ENCODE measurements around the gene PTF1A. TPM values are rescaled to one million over a fixed set of nuclear protein-coding genes. Genes with fewer than 3 reads are reported as not detected.

PTF1A gene
- total RNA-seq, 1 experiment from 2014 or later: not detected

DNA sequence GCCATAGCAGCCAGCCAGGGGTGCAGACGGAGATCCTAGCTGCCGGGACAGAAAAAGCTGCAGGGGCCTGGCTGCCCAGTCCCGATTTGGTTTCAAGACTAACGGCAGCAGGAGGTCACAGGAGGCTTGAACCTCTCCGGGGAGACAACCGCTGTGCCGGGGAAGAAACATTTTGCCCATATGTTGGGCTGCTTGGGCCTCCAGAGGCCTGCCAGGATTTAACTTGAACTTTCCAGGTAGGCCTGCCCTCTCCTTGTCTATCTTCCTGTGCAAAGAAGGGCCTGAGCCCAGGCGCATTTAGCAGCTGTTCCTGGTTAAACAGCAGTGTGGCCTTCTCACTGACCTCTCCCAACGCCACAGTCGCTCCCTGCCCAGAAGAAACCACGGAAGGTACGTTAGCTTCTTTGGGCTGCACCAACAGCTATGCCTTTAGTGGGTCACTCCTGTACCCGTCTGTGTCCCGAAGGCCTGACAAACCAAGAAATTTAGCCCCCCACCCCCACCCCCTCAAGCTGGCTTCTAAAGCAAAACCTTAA lies 17.1 kb upstream of the PTF1A start:
- no peak for DNase-seq (ENCODE audit: low spot score)
- in situ Hi-C loops (cut with HindIII; ENCODE audit: low sequenced_read_pairs): no loop called here

- in situ Hi-C loops (cut with HindIII; ENCODE audit: low sequenced_read_pairs): no loop called here
- DNase-seq (ENCODE audit: low spot score): no peak
Measured at GRCh38 chr10:23186178-23186577, 5.9 kb upstream of the PTF1A start.

- in situ Hi-C loops (cut with HindIII; ENCODE audit: low sequenced_read_pairs): no loop called here
- DNase-seq (ENCODE audit: low spot score): no peak
Measured at GRCh38 chr10:23186697-23187096, 5.4 kb upstream of the PTF1A start.

DNA sequence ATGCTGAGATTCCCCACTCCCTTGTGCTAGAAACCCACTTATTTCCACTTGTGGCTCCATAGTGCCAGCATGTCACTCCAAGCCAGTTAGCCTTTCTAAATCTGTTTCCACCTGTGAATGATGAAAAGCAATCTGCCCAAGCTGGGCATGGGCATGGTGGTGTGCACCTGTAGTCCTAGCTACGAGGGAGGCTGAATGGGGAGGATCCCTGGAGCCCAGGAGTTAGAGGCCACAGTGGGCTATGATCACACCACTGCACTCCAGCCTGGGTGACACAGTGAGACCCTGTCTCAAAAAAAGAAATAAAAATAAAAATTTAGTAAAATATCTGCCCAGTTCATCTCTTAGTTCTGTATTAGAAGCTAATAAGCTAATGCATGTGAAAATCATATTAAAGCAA lies 5.0 kb upstream of the PTF1A start:
- in situ Hi-C loops (cut with HindIII; ENCODE audit: low sequenced_read_pairs): no loop called here
- no peak for DNase-seq (ENCODE audit: low spot score)

GRCh38 chr10:23189024-23189423 lies 3.1 kb upstream of the PTF1A start:
- DNase-seq (ENCODE audit: low spot score): no peak
- in situ Hi-C loops (cut with HindIII; ENCODE audit: low sequenced_read_pairs): no loop called here

DNA sequence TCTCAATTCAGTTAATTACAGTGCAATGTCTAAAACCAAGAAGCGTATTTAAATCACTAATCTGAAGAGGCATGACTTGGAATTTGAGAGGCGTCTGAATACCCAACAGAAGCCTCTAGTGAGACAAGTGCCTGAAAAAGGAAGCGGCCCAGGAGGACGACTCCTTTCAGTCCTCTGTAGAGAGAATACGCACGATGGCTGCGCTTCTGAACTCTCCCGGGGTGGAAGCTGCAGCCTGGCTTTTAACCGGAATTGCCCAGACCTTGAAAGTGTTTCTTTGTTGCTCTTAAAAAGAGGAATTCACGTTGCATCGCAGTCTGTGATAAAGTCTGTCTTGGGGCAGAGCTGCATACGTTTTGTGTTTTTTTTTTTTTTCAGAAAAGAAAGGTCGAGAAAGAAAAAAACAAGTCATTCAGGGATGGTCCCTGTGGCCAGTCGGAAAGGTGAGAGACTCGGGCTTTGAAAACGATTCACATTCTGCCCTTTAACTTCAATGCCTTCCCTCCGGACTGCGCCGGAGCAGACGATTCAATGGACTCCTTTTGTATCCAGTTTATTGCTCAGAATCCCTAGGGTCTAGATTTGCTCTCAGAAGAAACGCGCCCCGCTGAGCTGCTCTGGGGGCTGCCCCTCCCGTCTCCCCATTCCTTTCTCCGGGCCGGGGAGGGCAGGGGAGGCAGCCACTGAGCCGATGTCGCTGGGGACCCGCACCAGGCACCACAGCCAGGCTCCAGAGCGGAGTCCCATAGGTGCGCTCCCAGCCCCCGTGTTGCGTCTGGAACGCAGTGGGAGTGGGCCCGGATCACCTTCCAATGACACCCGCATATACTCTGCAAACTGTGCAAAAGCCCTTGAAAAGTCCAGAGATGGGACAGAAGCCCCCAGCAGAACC lies 994 bp upstream of the PTF1A start:
- DNase-seq (ENCODE audit: low spot score): no peak
- in situ Hi-C loops (cut with HindIII; ENCODE audit: low sequenced_read_pairs): no loop called here

DNA sequence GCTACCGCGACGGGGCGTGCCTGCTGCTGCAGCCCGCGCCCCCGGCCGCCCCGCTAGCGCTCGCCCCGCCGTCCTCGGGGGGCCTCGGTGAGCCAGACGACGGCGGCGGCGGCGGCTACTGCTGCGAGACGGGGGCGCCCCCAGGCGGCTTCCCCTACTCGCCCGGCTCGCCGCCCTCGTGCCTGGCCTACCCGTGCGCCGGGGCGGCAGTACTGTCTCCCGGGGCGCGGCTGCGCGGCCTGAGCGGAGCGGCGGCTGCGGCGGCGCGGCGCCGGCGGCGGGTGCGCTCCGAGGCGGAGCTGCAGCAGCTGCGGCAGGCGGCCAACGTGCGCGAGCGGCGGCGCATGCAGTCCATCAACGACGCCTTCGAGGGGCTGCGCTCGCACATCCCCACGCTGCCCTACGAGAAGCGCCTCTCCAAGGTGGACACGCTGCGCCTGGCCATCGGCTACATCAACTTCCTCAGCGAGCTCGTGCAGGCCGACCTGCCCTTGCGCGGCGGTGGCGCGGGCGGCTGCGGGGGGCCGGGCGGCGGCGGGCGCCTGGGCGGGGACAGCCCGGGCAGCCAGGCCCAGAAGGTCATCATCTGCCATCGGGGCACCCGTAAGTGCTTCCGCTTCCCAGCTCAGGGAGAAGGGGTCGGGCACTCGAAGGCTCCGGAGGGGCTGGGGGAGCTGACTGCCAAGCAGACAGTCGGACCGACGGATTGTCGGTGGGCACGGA lies 761 bp downstream of the PTF1A start:
- in situ Hi-C loops (cut with HindIII; ENCODE audit: low sequenced_read_pairs): no loop called here
- DNase-seq (ENCODE audit: low spot score): no peak

DNA sequence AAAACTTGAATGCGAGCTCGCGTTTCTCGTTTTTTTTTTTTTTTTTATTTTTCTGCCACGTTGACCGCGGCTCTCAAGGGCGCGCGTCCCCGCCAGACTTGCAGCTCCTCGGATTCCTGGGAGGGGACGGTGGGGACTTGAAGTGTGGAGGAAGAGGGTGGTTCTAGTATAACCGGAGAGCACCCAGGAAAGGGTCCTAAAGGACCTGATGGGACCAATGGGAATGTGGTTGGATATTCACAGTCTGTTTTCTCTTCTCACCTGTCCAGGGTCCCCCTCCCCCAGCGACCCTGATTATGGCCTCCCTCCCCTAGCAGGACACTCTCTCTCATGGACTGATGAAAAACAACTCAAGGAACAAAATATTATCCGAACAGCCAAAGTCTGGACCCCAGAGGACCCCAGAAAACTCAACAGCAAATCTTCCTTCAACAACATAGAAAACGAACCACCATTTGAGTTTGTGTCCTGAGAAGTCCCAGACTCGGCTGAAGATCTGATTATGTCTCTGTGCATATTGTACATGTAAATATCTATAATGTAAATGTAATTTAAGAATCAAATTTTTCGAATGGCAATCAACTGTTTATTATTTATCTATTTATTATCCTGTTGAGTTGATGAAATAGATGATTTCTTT lies 1.4 kb downstream of the PTF1A start:
- in situ Hi-C loops (cut with HindIII; ENCODE audit: low sequenced_read_pairs): no loop called here
- no peak for DNase-seq (ENCODE audit: low spot score)

DNA sequence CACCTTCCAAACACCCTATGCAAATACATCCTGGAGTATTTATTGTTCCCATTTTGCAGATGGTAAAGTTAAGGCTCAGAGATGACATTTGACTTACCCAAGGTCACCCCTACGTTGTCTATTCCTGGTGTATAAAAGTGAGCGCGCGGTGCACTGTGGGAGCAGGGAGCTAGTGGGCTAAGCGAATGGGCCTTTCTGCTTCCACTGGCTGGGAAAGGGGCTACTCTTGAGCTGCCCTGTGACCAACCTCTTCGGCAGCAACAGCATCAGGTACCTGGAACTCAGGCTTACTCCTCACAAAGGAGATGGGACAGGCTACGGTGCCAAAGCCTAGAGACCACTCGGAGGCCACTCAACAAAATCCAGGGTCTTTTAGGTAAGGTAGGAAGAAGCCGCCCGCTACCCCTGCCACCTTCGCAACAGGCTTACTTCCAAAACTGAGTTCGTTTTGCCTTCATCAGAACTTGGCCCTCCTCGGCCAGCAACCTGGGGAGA lies 2.4 kb downstream of the PTF1A start:
- in situ Hi-C loops (cut with HindIII; ENCODE audit: low sequenced_read_pairs): no loop called here
- no peak for DNase-seq (ENCODE audit: low spot score)

- in situ Hi-C loops (cut with HindIII; ENCODE audit: low sequenced_read_pairs): no loop called here
- DNase-seq (ENCODE audit: low spot score): no peak
Measured at GRCh38 chr10:23194966-23195845, 3.1 kb downstream of the PTF1A start.

DNA sequence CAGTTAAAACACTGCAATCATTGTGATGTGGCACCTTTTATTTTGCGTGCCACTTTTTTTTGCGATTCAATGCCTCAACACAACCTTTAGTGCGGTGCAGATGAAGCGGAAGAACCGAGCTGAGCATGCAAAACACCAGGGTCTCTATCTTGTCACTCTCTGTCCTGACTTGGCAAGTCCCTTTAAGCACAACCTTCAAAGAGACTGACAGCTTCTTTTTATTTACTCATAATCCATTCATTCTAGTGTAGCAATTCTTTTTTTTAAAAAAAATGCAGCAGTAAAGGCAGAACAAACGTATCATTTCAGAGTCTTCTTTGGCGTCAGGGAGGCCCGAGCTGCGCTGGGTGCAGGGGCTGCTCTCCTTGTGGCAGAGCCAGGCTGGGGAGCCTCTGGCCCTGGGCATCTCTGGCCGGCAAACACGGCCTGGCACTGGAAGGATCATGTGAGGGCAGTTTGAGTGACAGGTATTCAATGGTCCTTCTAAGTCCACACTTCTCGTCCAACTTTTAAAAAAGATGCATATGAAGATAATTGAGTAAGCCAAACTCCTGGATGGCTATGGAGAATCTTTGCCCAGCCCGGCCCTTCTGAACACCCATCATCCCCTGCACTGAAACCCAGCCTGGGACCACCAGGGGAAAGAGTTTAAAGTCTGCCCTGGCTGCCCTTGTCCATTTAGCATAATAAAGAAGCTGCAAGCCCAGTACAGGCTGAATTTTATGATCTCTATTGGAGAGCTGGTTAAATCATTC lies 3.9 kb downstream of the PTF1A start:
- in situ Hi-C loops (cut with HindIII; ENCODE audit: low sequenced_read_pairs): no loop called here
- DNase-seq (ENCODE audit: low spot score): no peak

GRCh38 chr10:23196915-23197314 lies 4.8 kb downstream of the PTF1A start:
- DNase-seq (ENCODE audit: low spot score): no peak
- in situ Hi-C loops (cut with HindIII; ENCODE audit: low sequenced_read_pairs): no loop called here

DNA sequence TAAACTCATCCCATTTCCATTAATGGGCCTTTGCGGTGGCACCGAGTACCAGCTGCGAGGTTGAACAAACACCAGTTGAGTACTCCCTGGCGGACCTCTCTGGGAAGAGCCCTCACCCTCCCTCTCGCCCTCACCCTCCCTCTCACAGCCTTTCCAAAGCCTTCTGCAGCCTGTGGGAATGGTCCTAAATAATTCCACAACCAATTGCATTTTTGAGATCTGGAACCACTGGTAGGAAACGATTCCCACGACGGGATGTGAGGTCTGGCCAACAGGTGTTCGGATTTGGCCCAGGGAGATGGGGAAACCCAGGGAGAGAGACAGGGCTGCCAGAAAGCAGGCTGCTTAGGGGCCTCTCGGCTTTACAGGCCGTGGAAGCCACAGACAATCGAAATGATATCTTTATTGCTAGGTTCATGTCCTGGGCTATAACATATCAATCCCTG lies 5.3 kb downstream of the PTF1A start:
- DNase-seq (ENCODE audit: low spot score): no peak
- in situ Hi-C loops (cut with HindIII; ENCODE audit: low sequenced_read_pairs): no loop called here

- in situ Hi-C loops (cut with HindIII; ENCODE audit: low sequenced_read_pairs): no loop called here
- DNase-seq (ENCODE audit: low spot score): no peak
Measured at GRCh38 chr10:23198610-23198939, 6.5 kb downstream of the PTF1A start.

DNA sequence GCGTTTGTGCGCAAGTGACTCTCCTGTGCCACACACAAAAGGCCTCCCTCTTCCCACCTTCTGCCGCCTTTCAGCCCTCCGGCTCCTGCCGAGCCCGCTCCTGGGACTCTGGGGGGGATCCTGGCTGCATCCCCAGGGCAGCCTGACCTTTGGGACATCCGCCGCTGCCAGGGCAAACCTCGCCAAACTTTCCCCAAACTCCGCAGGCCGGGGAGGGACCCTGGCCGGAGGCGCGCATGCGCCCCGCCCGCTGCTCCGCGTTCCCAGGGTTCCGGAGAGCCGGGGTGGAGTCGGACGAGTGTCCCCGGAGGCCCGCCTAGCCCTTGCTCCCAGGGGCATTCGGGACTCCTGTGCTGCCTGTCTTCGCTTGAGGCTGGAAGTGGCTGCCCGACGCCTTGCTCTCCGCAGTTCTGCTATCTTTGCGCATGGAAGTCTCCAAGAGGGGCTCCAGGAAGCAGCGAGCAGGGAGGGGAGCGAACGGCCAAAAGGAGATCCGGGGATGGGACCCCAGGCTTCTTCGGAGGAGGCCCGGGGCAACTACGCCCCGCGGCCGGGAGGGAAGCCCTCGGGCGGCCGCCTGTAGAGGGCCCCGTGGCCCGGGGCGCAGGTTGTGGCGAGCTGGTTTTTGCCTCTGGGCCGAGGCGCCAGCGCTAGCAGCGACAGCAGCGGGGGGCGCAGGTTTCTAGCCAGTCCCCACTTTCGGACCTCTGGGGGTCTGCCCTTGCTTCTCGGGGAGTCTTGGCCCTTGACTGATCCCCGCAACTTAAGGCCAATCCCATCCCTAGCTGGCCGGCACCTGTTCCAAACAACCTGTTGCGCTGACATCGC lies 7.0 kb downstream of the PTF1A start:
- no peak for DNase-seq (ENCODE audit: low spot score)
- in situ Hi-C loops (cut with HindIII; ENCODE audit: low sequenced_read_pairs): no loop called here

DNA sequence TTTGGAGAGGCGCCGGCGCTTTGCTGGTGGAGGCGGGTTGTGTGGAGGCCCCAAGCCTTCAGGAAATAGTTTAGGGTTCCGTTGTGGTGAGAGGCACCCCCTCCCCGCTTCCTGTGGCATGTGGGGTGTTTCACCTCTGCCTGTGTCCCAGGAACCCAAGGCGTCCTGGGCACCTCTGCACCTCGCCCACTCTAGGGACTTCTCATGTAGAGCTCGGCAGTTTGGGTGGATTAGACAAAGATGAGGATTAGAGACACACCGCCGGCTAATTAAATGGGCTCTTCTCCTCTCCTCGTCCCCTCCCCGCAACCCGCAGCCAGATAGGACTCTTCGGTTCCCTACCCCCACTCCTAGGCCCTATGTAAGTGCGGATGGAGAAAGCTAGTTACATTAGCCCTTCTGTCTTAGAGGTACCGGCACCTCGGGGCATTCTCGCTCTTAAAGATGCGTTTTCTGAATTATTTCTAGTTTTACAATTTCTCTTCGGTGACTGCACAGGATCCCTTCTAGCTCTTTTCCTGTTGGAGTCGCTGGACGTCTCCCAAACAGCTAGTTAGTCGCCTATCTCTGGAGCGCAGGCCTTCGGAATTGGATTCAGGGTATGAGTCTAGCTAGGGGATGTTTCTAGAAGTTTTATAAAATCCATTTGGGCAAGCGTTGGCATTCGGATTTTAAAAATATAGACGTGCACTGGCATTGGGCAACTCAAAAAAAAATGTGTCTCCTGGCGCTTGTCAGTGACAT lies 7.8 kb downstream of the PTF1A start:
- DNase-seq (ENCODE audit: low spot score): no peak
- in situ Hi-C loops (cut with HindIII; ENCODE audit: low sequenced_read_pairs): no loop called here

DNA sequence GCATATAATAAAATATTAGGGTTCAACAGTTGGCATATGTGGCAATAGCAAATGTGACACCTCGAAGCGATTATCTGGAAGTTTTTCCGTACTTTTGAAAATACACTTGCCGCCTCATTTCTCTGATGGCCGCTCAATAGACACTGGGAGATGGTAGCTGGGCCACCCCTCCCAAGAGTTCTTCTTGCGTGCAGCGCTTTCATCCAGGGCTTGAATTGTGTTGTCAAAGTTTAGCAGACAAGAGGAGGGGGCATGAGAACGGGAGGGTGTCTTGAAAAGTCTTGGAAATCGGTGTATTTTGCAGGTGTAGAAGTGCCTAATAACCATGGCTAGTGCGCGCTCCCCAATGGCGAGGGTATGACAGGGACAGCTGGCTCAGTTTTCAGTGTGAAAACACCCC lies 8.5 kb downstream of the PTF1A start:
- in situ Hi-C loops (cut with HindIII; ENCODE audit: low sequenced_read_pairs): no loop called here
- no peak for DNase-seq (ENCODE audit: low spot score)
